Heart left ventricle (tissue), 16 donors: ENCODE measurements around the gene SYN1. TPM values are rescaled to one million over a fixed set of nuclear protein-coding genes. Genes with fewer than 3 reads are reported as not detected.

Source experiments
- ATAC-seq, 4 donors: fragments of 200-7000 bp; cut with Tn5 transposase; one replicate each; pipeline ENCODE4 v1.9.1; 2020 to 2022; ENCODE audit warnings: moderate library complexity in 4 of 4, mild to moderate bottlenecking in 3 of 4, moderate number of reproducible peaks in 1 of 4
- DNase-seq, 5 donors: peaks; one replicate each; pipeline ENCODE4 v3.0.0-alpha.2; 2020
- H3K27ac ChIP-seq, 12 donors: fragments of 200-600 bp; sonication (generic) in 4 of 12; one replicate each; pipeline versions ENCODE4 v1.5.0 to v1.8.0; 2016 to 2022; ENCODE audit warnings: mild to moderate bottlenecking in 2 of 12
- H3K27me3 ChIP-seq, 9 donors: fragments of 200-600 bp; sonication (generic) in 2 of 9; one replicate each; pipeline versions ENCODE4 v1.5.1 to v1.8.0; 2016 to 2022; ENCODE audit warnings: mild to moderate bottlenecking in 3 of 9
- H3K36me3 ChIP-seq, 9 donors: fragments of 200-600 bp; sonication (generic) in 2 of 9; one replicate each; pipeline versions ENCODE4 v1.5.0 to v1.8.0; 2018 to 2022; ENCODE audit warnings: mild to moderate bottlenecking in 2 of 9
- H3K4me1 ChIP-seq, 12 donors: fragments of 200-600 bp; sonication (generic) in 4 of 12; one replicate each; pipeline versions ENCODE4 v1.5.0 to v1.8.0; 2016 to 2022; ENCODE audit warnings: mild to moderate bottlenecking in 3 of 12
- H3K4me3 ChIP-seq, 12 donors: fragments of 200-600 bp; sonication (generic) in 4 of 12; one replicate each; pipeline versions ENCODE4 v1.5.0 to v1.8.0; 2017 to 2022; ENCODE audit warnings: mild to moderate bottlenecking in 9 of 12, moderate library complexity in 4 of 12
- H3K9me3 ChIP-seq, 12 donors: fragments of 200-600 bp; sonication (generic) in 4 of 12; one replicate each; pipeline versions ENCODE4 v1.5.0 to v1.8.0; 2016 to 2022; ENCODE audit warnings: mild to moderate bottlenecking in 1 of 12
- POLR2A ChIP-seq, 2 donors: fragments of 450-650 bp; IDR thresholded peaks; one replicate each; pipeline ENCODE4 v1.6.1; 2017; ENCODE audit warnings: antibody characterized with exemption in 2 of 2, mild to moderate bottlenecking in 2 of 2, moderate library complexity in 2 of 2
- WGBS, 4 donors: extraction: QIAGEN DNeasy Blood & Tissue Kit in 2 of 4; methylation state at CpG; one replicate each; pipeline versions ENCODE4 v1.1.5 to v1.1.7; 2013 to 2018; 5-methylcytosine and 5-hydroxymethylcytosine counted together
- intact Hi-C, 10 donors: fragments of 100-400 bp; cut with DNase I; formaldehyde crosslinking; loops; one replicate each; pipeline versions ENCODE4 v1.11.1 to v1.14.2; 2022
- polyA plus RNA-seq, 2 donors: library from polyadenylated mRNA; stranded (reverse); fragments of 200-250 nt; gene quantifications; one replicate each; pipeline ENCODE4 v1.2.3, GENCODE V29; 2013
- total RNA-seq, 9 donors: library from RNA; depleted of rRNA in 2 of 9; stranded (reverse); fragments of >200 nt in 2 of 9; fragmentation: NEBNext Ultra II Directional in 3 of 9; extraction: Animal tissue kit (Norgen Biotek cat#: 25700) in 3 of 9; gene quantifications; one replicate each; pipeline versions ENCODE4 v1.1.0 to v1.2.4, GENCODE V29; 2016 to 2023
- TF ChIP-seq, protein P1 (sequence below), 12 donors: fragments of 200-600 bp; sonication (generic) in 4 of 12; IDR thresholded peaks; one replicate each; pipeline versions ENCODE4 v1.5.0 to v1.8.0; 2018 to 2022; ENCODE audit warnings: antibody characterized with exemption in 12 of 12, mild to moderate bottlenecking in 5 of 12
- donor health status: ischemic (EF 13 %, LVEDD 7.1; RV severe dilation, severe dysfunction).
- donor health status: healthy with polysubstance abuse.
- donor health status: DM: no; HTN: yes; CAD: no.
- donor health status: DM: no; HTN: no; CAD: no.
- donor health status: ischemic (EF 25% LVEDD 6.9; RV normal size, moderate dysfunction).
- donor health status: ischemic (EF 25% LVEDD 5.7; RV mildly dilated, moderate dysfunction).
- donor health status: healthy.
- donor health status: DM: yes; HTN: yes; CAD: no.
- donor health status: ischemic (EF 35%, LVEDD 5.7; RV mildly dilated, moderate dysfunction).
- donor health status: nonischemic (EF 11% LVEDD 7.7; RV severe dilation, severe dysfunction).
- donor health status: DM: yes; HTN: yes; CAD: no.
- donor health status: PGD.
- donor health status: ischemic (EF 29% LVEDD 5.4; RV normal size, mild dysfunction).
- donor health status: nonischemic (EF 23%, LVEDD 6.1; RV moderate dilation, normal function).

The SYN1 gene
- total and polyA plus RNA-seq, 11 donors, result 7.1 to 20.5 (median 11.3) TPM

DNA sequence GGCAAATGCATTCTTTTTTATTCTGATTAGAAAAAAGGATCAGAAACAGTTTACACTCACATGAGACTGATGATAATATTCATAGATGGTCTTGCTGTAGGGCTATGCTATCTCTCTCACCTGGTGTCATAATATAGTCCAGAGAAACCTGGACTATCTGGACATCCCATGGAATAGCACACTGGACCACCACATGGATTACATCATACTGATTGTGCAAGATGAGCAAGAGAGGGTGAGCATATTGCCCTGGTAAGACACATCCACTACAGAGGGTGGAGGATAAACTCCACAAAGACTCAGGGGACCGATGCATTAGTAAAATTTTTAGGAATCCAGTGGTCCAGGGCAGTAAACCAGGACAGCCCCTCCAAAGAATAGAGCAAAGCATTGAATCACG lies 8.2 kb downstream of the SYN1 start:
- Histone ChIP-seq H3K4me1 (no peaks in the 10 kb centered on the region), H3K9me3 (no peaks in the 10 kb centered on the region), H3K36me3 (no peaks in the 10 kb centered on the region), H3K4me3 (no peak overlapping the region), H3K27ac (no peak overlapping the region), H3K27me3 (no peaks in the 10 kb centered on the region)
- WGBS, 4 donors, result 64 to 93% (median 86%) methylated on average over 2 of the region's 2 CpGs
- ATAC-seq (no peak), DNase-seq (no peak)
- intact Hi-C loops, result loop anchor here in 1 of 10 donors (10.0 kb wide), 1 partner anchor 47 kb away; the partner anchor contains the start of gene ARAF
- TF ChIP-seq, protein P1, sequence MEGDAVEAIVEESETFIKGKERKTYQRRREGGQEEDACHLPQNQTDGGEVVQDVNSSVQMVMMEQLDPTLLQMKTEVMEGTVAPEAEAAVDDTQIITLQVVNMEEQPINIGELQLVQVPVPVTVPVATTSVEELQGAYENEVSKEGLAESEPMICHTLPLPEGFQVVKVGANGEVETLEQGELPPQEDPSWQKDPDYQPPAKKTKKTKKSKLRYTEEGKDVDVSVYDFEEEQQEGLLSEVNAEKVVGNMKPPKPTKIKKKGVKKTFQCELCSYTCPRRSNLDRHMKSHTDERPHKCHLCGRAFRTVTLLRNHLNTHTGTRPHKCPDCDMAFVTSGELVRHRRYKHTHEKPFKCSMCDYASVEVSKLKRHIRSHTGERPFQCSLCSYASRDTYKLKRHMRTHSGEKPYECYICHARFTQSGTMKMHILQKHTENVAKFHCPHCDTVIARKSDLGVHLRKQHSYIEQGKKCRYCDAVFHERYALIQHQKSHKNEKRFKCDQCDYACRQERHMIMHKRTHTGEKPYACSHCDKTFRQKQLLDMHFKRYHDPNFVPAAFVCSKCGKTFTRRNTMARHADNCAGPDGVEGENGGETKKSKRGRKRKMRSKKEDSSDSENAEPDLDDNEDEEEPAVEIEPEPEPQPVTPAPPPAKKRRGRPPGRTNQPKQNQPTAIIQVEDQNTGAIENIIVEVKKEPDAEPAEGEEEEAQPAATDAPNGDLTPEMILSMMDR (IDR thresholded peaks at IDR 0.05), result no peak
- TF ChIP-seq POLR2A (IDR thresholded peaks at IDR 0.05), result no peak

DNA sequence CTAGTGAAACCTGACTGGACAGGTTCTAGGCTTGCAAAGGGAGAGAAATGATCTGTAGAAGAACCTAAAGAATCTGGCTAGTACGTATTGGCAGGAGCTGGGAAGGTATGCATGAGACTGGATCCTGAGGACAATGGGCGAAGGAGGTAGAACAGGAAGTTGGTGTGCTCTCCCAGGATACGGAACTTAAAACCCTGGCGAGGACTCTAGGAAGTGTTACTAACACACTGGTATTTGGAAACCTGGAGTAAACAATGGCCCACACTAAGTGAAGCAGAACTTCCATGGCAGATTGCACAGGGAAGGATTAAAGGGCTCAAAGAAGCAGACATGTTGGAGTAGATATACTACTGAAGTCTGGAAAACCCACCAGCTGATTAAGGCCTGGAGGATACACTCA lies 9.1 kb downstream of the SYN1 start:
- no peak overlapping the region for H3K4me3 ChIP-seq
- H3K27me3 ChIP-seq, result no peaks in the 10 kb centered on the region
- no peaks in the 10 kb centered on the region for H3K4me1 ChIP-seq
- no peak for DNase-seq
- intact Hi-C loops, result loop anchor here in 1 of 10 donors (10.0 kb wide), 1 partner anchor 46 kb away; the partner anchor contains the start of gene ARAF
- H3K9me3 ChIP-seq, result no peaks in the 10 kb centered on the region
- WGBS, 4 donors, result 59 to 74% (median 65%) methylated on average over 4 of the region's 4 CpGs
- no peak overlapping the region for H3K27ac ChIP-seq
- TF ChIP-seq, protein P1 (IDR thresholded peaks at IDR 0.05), result no peak
- no peak for TF ChIP-seq POLR2A (IDR thresholded peaks at IDR 0.05)
- ATAC-seq, result no peak
- no peaks in the 10 kb centered on the region for H3K36me3 ChIP-seq

DNA sequence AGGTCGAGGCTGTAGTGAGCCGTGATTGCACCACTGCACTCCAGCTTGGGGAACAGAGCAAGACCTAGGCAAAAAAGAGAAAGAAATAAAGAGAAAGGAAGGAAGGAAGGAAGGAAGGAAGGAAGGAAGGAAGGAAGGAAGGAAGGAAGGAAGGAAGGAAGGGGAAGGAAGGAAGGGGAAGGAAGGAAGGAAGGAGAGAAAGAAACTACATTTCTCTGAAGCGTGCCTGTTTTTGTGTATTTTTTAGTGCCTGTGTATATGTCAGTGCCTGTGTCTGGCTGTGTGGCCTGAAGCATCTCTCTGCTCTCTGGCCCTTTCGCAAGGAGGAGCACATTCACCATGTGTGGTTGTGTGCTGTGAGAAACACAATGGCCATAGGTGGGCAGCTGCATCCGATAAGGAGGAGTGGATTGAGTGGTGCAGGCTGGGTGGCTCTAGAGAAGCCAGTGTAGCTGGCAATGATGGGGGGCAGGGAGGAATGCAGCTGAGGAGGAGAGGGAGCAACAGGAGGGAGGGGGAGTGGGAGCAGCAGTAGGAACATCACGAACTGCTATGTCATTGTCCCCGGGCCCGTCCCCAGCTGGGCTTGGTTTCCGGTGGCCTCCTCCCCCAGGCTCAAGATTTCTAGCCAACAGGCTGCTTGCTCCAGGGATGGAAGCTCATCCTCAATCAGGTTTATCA lies 11.4 kb downstream of the SYN1 start:
- no peak overlapping the region for H3K4me3 ChIP-seq

DNA sequence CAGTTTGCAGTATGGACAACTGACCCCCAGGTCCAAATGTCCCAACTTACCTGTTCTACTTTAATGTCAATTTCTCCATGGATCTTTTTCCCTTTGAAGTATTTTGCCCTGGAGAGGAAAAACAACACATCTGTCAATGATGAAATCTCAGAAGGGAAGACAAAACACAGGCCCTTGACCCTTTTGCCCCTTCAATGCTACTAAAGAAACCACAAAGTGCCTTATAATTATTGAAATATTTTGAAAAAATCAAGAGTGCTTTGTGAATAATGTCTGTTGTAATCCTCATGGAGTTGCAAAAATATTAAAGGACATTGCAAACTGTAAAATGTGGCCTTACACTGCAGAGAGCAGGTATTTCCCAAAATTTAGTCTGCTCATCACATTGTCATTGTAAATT lies 12.6 kb downstream of the SYN1 start:
- intact Hi-C loops, result no loop called here
- ATAC-seq, result no peak
- TF ChIP-seq POLR2A (IDR thresholded peaks at IDR 0.05), result no peak
- TF ChIP-seq, protein P1 (IDR thresholded peaks at IDR 0.05), result no peak
- no peak for DNase-seq
- Histone ChIP-seq H3K27me3 (peaks cover 0 to 7% (median 0%) of the 10 kb centered on the region in 9 donors), H3K9me3 (no peaks in the 10 kb centered on the region), H3K4me1 (no peaks in the 10 kb centered on the region), H3K4me3 (no peak overlapping the region), H3K36me3 (no peaks in the 10 kb centered on the region), H3K27ac (no peak overlapping the region)

More for the DNA sequence above, 11.4 kb downstream of the SYN1 start:
- Histone ChIP-seq H3K27ac (no peak overlapping the region), H3K4me1 (no peaks in the 10 kb centered on the region), H3K36me3 (no peaks in the 10 kb centered on the region), H3K9me3 (no peaks in the 10 kb centered on the region), H3K27me3 (no peaks in the 10 kb centered on the region)
- DNase-seq (no peak), ATAC-seq (no peak)
- WGBS, 4 donors, result 35 to 54% (median 43%) methylated on average over 9 of the region's 9 CpGs
- TF ChIP-seq POLR2A (IDR thresholded peaks at IDR 0.05), result no peak
- TF ChIP-seq, protein P1 (IDR thresholded peaks at IDR 0.05), result no peak
- intact Hi-C loops, result no loop called here
